ENCODE results near the gene CTNND2.
"Not testable (repeated sequence)": the region's sequence is repeated elsewhere in the genome, so short reads cannot be mapped to it uniquely, and the experiment has no call there.

Gene CTNND2

DNA sequence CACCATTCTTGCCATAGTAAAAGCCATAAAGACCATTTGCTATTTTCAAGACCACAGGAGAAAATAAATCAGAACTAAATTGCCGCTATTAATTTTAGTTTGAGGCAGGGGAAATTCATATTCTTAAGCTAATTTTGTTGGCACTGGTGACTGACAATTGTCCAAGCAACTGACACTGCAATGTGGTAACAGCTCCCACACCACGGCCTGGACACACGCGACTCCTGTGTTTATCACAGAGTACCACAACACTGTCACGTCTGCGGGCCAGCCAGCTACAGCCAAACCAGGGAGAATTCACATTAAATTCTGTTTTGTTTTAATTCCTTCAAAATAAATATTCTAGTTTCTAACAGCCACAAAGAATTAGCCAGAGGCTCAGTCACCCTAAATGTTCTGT, 481.9 kb downstream of the CTNND2 start:
- H3K27ac ChIP-seq, result no peak overlapping the region
- no peak for TF ChIP-seq CTCF (conservative IDR thresholded peaks at IDR 0.05; ENCODE audit: low read depth, low read length)
- no peak overlapping the region for H2AFZ ChIP-seq (ENCODE audit: low read depth)
- H3K36me3 ChIP-seq (ENCODE audit: insufficient read depth), result no peaks in the 10 kb centered on the region
- H3K79me2 ChIP-seq (ENCODE audit: insufficient read depth, low read depth), result no peaks in the 10 kb centered on the region
- no peak overlapping the region for H3K4me2 ChIP-seq
- no peak overlapping the region for H3K4me3 ChIP-seq (IDR thresholded peaks at IDR 0.05; ENCODE audit: insufficient read depth, low read depth, low read length)
- no peaks in the 10 kb centered on the region for H3K27me3 ChIP-seq (ENCODE audit: insufficient read depth, low read depth)
- H3K9ac ChIP-seq, result no peak overlapping the region
- H4K20me1 ChIP-seq (ENCODE audit: insufficient read depth), result no peaks in the 10 kb centered on the region
- no peaks in the 10 kb centered on the region for H3K4me1 ChIP-seq (ENCODE audit: low read depth, poor library complexity, severe bottlenecking)

GRCh38 chr5:11420969-11421368, 483.3 kb downstream of the CTNND2 start:
- no peaks in the 10 kb centered on the region for H3K4me1 ChIP-seq (ENCODE audit: low read depth, poor library complexity, severe bottlenecking)
- TF ChIP-seq CTCF (conservative IDR thresholded peaks at IDR 0.05; ENCODE audit: low read depth, low read length), result no peak
- H4K20me1 ChIP-seq (ENCODE audit: insufficient read depth), result no peaks in the 10 kb centered on the region
- H3K79me2 ChIP-seq (ENCODE audit: insufficient read depth, low read depth), result no peaks in the 10 kb centered on the region
- no peak overlapping the region for H3K4me3 ChIP-seq (IDR thresholded peaks at IDR 0.05; ENCODE audit: insufficient read depth, low read depth, low read length)
- no peak overlapping the region for H3K4me2 ChIP-seq
- H3K27me3 ChIP-seq (ENCODE audit: insufficient read depth, low read depth), result no peaks in the 10 kb centered on the region
- H3K36me3 ChIP-seq (ENCODE audit: insufficient read depth), result no peaks in the 10 kb centered on the region
- H3K27ac ChIP-seq, result no peak overlapping the region
- no peak overlapping the region for H2AFZ ChIP-seq (ENCODE audit: low read depth)
- no peak overlapping the region for H3K9ac ChIP-seq

DNA sequence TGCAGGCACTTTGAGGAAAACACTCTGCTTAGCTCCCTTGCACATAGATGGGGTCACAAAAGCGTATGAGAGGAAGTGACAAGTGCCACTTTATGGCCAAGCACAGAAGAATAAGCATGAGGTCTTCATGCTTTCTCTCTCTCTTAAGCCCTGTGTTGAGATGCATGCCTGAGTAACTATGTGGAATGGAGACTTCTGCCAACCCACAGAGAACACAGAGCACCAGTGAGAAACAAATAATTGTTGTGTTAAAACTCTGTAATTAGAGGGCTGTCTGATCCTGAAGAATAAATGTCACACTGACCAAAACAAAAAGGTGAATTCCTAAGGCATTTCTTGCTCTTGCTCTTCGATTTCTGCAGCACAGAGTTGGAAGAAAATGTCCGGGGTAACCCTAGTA, 488.5 kb downstream of the CTNND2 start:
- H3K27ac ChIP-seq, result no peak overlapping the region
- H3K36me3 ChIP-seq (ENCODE audit: insufficient read depth), result no peaks in the 10 kb centered on the region
- no peak overlapping the region for H3K9ac ChIP-seq
- no peak overlapping the region for H3K4me2 ChIP-seq
- H4K20me1 ChIP-seq (ENCODE audit: insufficient read depth), result no peaks in the 10 kb centered on the region
- TF ChIP-seq CTCF (conservative IDR thresholded peaks at IDR 0.05; ENCODE audit: low read depth, low read length), result no peak
- H3K79me2 ChIP-seq (ENCODE audit: insufficient read depth, low read depth), result no peaks in the 10 kb centered on the region
- no peaks in the 10 kb centered on the region for H3K27me3 ChIP-seq (ENCODE audit: insufficient read depth, low read depth)
- H3K4me1 ChIP-seq (ENCODE audit: low read depth, poor library complexity, severe bottlenecking), result no peaks in the 10 kb centered on the region
- no peak overlapping the region for H2AFZ ChIP-seq (ENCODE audit: low read depth)
- H3K4me3 ChIP-seq (IDR thresholded peaks at IDR 0.05; ENCODE audit: insufficient read depth, low read depth, low read length), result no peak overlapping the region

- H3K4me1 ChIP-seq (ENCODE audit: low read depth, poor library complexity, severe bottlenecking); H3K4me3 ChIP-seq (IDR thresholded peaks at IDR 0.05; ENCODE audit: insufficient read depth, low read depth, low read length); H2AFZ ChIP-seq (ENCODE audit: low read depth); H3K79me2 ChIP-seq (ENCODE audit: insufficient read depth, low read depth); H3K36me3 ChIP-seq (ENCODE audit: insufficient read depth); H3K9ac ChIP-seq; H3K4me2 ChIP-seq; H4K20me1 ChIP-seq (ENCODE audit: insufficient read depth); H3K27me3 ChIP-seq (ENCODE audit: insufficient read depth, low read depth); H3K27ac ChIP-seq: not testable (repeated sequence)
These were observed 489.5 kb downstream of the CTNND2 start for GRCh38 chr5:11414732-11415131.

DNA sequence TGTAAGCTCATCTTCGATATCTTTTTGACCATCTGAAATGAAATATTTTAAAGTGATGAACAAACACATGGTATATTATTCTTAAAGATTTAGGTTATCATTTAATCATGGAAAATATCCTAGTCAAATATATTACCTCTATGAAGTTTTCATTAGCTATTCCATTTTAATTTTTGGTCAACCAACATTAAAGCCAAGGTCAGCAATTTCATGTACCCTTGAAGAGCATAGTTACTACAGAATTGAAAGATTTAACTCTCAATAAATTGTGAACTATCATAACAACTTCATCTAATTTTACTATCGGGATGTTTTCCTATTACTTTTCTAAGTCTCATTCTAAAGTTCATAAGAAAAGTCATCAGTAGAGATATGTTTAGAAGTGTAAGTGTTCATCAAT, 492.6 kb downstream of the CTNND2 start:
- no peak for TF ChIP-seq CTCF (conservative IDR thresholded peaks at IDR 0.05; ENCODE audit: low read depth, low read length)
- Histone ChIP-seq H3K36me3 (ENCODE audit: insufficient read depth) (no peaks in the 10 kb centered on the region), H3K4me1 (ENCODE audit: low read depth, poor library complexity, severe bottlenecking) (no peaks in the 10 kb centered on the region), H3K4me3 (IDR thresholded peaks at IDR 0.05; ENCODE audit: insufficient read depth, low read depth, low read length) (no peak overlapping the region), H4K20me1 (ENCODE audit: insufficient read depth) (no peaks in the 10 kb centered on the region), H3K4me2 (no peak overlapping the region), H3K27ac (no peak overlapping the region), H3K27me3 (ENCODE audit: insufficient read depth, low read depth) (no peaks in the 10 kb centered on the region), H3K9ac (no peak overlapping the region), H3K79me2 (ENCODE audit: insufficient read depth, low read depth) (no peaks in the 10 kb centered on the region), H2AFZ (ENCODE audit: low read depth) (no peak overlapping the region)

Data from KMS-11 (cell line).